K562 (cell line): Measurements from ENCODE around the gene TMCO4. TPM values are rescaled to one million over a fixed set of nuclear protein-coding genes. Genes with fewer than 3 reads are reported as not detected.
A peak's percentile ranks its signal among the peaks of the same experiment; 100 is the strongest.

ENCODE experiments used
- ATAC-seq: fragments of 200-7000 bp; cut with Tn5 transposase; 3 replicates; pipeline ENCODE4 v1.9.1; 2020; ENCODE audit warnings: moderate library complexity
- BruUV-seq: library from RNA; stranded (reverse); fragments of 400-500 nt; replicated peaks from 2 replicates; lab custom pipeline; 2021; lab: Mats Ljungman, UMichigan
- CTCF ChIA-PET: fragments of 300-600 bp; formaldehyde crosslinking; extraction: SDS; loops from one replicate; lab custom pipeline; 2021; ENCODE audit warnings: low intra/inter-chr PET ratio; lab: Yijun Ruan, JAX
- POLR2A ChIA-PET: fragments of 300-600, 350-650 bp; sonication (Branson Sonifier 250); formaldehyde crosslinking; extraction: SDS; loops from one replicate; lab custom pipeline; 2021; ENCODE audit warnings: antibody characterized with exemption, inconsistent platforms; lab: Yijun Ruan, JAX
- DNase-seq, 4 experiments: peaks; one replicate each; pipeline versions ENCODE4 v3.0.0 to v3.0.0-alpha.2; 2011 to 2018; ENCODE audit warnings: low spot score in 3 of 4, mixed read lengths in 3 of 4; ENCODE audit errors: extremely low read depth in 1 of 4
- FAIRE-seq: peaks from 2 replicates; lab custom pipeline; 2011; peaks lifted over from hg19 to GRCh38; lab: Jason Lieb, UNC
- H2AFZ ChIP-seq: 2 replicates; pipeline ENCODE4 v1.6.0; 2011; ENCODE audit warnings: low read depth, low read length, control low read depth, inconsistent platforms
- H3K27ac ChIP-seq: fragments of 200-600 bp; 3 replicates; pipeline ENCODE4 v1.8.0; 2011; ENCODE audit warnings: low read depth, mild to moderate bottlenecking, control low read depth, inconsistent platforms, low read length, moderate library complexity, mixed read lengths; ENCODE audit errors: extremely low read depth
- H3K27me3 ChIP-seq, 2 experiments: fragments of 300-600 bp in 1 of 2; 2 replicates in 1 of 2; 3 replicates in 1 of 2; pipeline versions ENCODE4 v1.6.0 to v1.8.0; 2011; ENCODE audit warnings: inconsistent platforms in 2 of 2, low read length in 2 of 2, mild to moderate bottlenecking in 1 of 2, mixed read lengths in 1 of 2, moderate library complexity in 1 of 2; ENCODE audit not compliant: control insufficient read depth in 2 of 2, insufficient read depth in 2 of 2
- H3K36me3 ChIP-seq: fragments of 300-600 bp; 3 replicates; pipeline ENCODE4 v1.8.0; 2011; ENCODE audit warnings: mild to moderate bottlenecking, low read length, inconsistent platforms; ENCODE audit not compliant: control insufficient read depth, insufficient read depth
- H3K4me1 ChIP-seq, 2 experiments: fragments of 200-600 bp in 1 of 2; replicated peaks in 1 of 2; 2 replicates in 1 of 2; 3 replicates in 1 of 2; pipeline versions ENCODE4 v1.5.1 to v1.8.0; 2011; ENCODE audit warnings: inconsistent platforms in 2 of 2, low read length in 2 of 2, mild to moderate bottlenecking in 1 of 2, mixed read lengths in 1 of 2, moderate library complexity in 1 of 2; ENCODE audit not compliant: control insufficient read depth in 2 of 2, insufficient read depth in 2 of 2
- H3K4me2 ChIP-seq: 2 replicates; pipeline ENCODE4 v1.6.1; 2011; ENCODE audit warnings: low read length, control low read depth, inconsistent platforms, mixed read lengths; ENCODE audit not compliant: insufficient read depth
- H3K4me3 ChIP-seq: fragments of 200-600 bp; sonication (generic), shearing (Covaris generic); 2 replicates; pipeline ENCODE4 v1.5.1; 2016; ENCODE audit warnings: control low read depth, inconsistent platforms
- H3K79me2 ChIP-seq: fragments of 200-600 bp; 3 replicates; pipeline ENCODE4 v1.8.0; 2011; ENCODE audit warnings: low read length, inconsistent platforms; ENCODE audit not compliant: control insufficient read depth, insufficient read depth
- H3K9ac ChIP-seq, 2 experiments: 2 replicates each; pipeline versions ENCODE4 v1.6.0 to v1.6.1; 2011; ENCODE audit warnings: low read depth in 2 of 2, low read length in 2 of 2, control low read depth in 1 of 2, inconsistent platforms in 1 of 2, mild to moderate bottlenecking in 1 of 2, mixed read lengths in 1 of 2; ENCODE audit not compliant: insufficient read depth in 1 of 2
- H3K9me1 ChIP-seq: one replicate; pipeline ENCODE4 v1.6.0; 2011; ENCODE audit warnings: inconsistent platforms, mild to moderate bottlenecking, low read length, moderate library complexity; ENCODE audit not compliant: control insufficient read depth, insufficient read depth
- H3K9me3 ChIP-seq: replicated peaks from 2 replicates; pipeline ENCODE4 v1.5.1; 2011; ENCODE audit warnings: low read depth, low read length, inconsistent platforms; ENCODE audit not compliant: control insufficient read depth, insufficient read depth
- H4K20me1 ChIP-seq: replicated peaks from 2 replicates; pipeline ENCODE4 v1.6.1; 2011; ENCODE audit warnings: low read length, inconsistent platforms, mixed read lengths; ENCODE audit not compliant: control insufficient read depth, insufficient read depth
- BCOR ChIP-seq: fragments of 450-650 bp; IDR thresholded peaks from 2 replicates; pipeline ENCODE4 v1.6.1; 2016
- BHLHE40 ChIP-seq: IDR thresholded peaks from 2 replicates; pipeline ENCODE4 v1.6.1; 2011; ENCODE audit warnings: low read length, improper control_type of control experiment
- HMG20B ChIP-seq: fragments of 250-450 bp; sonication (Bioruptor Pico); IDR thresholded peaks from 2 replicates; pipeline ENCODE4 v1.5.0; 2021; ENCODE audit warnings: mild to moderate bottlenecking
- RBM25 ChIP-seq: fragments of 200-400 bp; formaldehyde crosslinking; IDR thresholded peaks from 2 replicates; pipeline ENCODE4 v1.6.1; 2018; ENCODE audit warnings: low read length, low read depth, moderate library complexity; ENCODE audit not compliant: severe bottlenecking
- TAF7 ChIP-seq: fragments of 450-650 bp; IDR thresholded peaks from 2 replicates; pipeline ENCODE4 v1.6.1; 2016; ENCODE audit warnings: missing genetic modification characterization, missing compliant biosample characterization
- ZNF668 ChIP-seq: fragments of 250-450 bp; sonication (Bioruptor Pico); IDR thresholded peaks from 2 replicates; pipeline ENCODE4 v1.8.0; 2022; ENCODE audit warnings: mild to moderate bottlenecking, inconsistent platforms
- ZNF76 ChIP-seq: fragments of 250-450 bp; sonication (Bioruptor Pico); IDR thresholded peaks from 2 replicates; pipeline ENCODE4 v1.4.0; 2020; ENCODE audit warnings: mild to moderate bottlenecking, moderate library complexity, borderline replicate concordance
- ZNF778 ChIP-seq: fragments of 450-650 bp; formaldehyde crosslinking; IDR thresholded peaks from 2 replicates; pipeline ENCODE4 v1.4.0; 2020; ENCODE audit warnings: mild to moderate bottlenecking, moderate library complexity
- WGBS: fragments of 100-300 bp; shearing (Covaris generic); methylation state at CpG from one replicate; pipeline ENCODE4 v1.1.6; 2016; ENCODE audit warnings: low coverage, mixed read lengths; ENCODE audit not compliant: insufficient coverage; ENCODE audit errors: missing lambda C conversion rate; 5-methylcytosine and 5-hydroxymethylcytosine counted together
- in situ Hi-C: fragments of 300-500 bp; cut with MboI; formaldehyde crosslinking; loops from 4 replicates; pipeline ENCODE4 v1.15.0; 2018; ENCODE audit warnings: inconsistent platforms, mixed read lengths
- intact Hi-C: fragments of 100-400 bp; cut with micrococcal nuclease; formaldehyde crosslinking; loops from 2 replicates; pipeline ENCODE4 v1.14.2; 2022
- polyA plus RNA-seq, 8 experiments: library from polyadenylated mRNA; depleted of rRNA in 4 of 8; stranded (reverse) in 5 of 8; unstranded in 3 of 8; fragments of >200 nt; fragmentation: Nextera tagmentation in 2 of 8; fragmentation: Illumina TruSeq in 1 of 8; extraction: Ambion mirVana in 2 of 8; extraction: Trizol in 1 of 8; gene quantifications; 2 replicates each; pipeline versions ENCODE4 v1.2.1 to v1.2.3, GENCODE V29; 2011 to 2014; ENCODE audit warnings: inconsistent platforms in 1 of 8, missing spikeins in 1 of 8
- total RNA-seq, 7 experiments: library from RNA; depleted of rRNA in 6 of 7; stranded (reverse); fragments of >200 nt in 6 of 7; fragmentation: Illumina TruSeq in 2 of 7; extraction: Trizol in 2 of 7; gene quantifications; 2 replicates each; pipeline versions ENCODE4 v1.2.1 to v1.2.3, GENCODE V29; 2011 to 2021; ENCODE audit warnings: low replicate concordance in 1 of 7
- TF ChIP-seq, protein P1 (sequence below): fragments of 450-650 bp; IDR thresholded peaks from 2 replicates; pipeline ENCODE4 v1.6.1; 2018; ENCODE audit warnings: mild to moderate bottlenecking, low read depth; ENCODE audit not compliant: partially characterized antibody
- TF ChIP-seq, protein P2 (sequence below), 2 experiments: fragments of 450-650 bp in 1 of 2; sonication (generic) in 1 of 2; formaldehyde crosslinking in 1 of 2; IDR thresholded peaks in 1 of 2; conservative IDR thresholded peaks in 1 of 2; 2 replicates each; pipeline versions ENCODE4 v1.6.1 to v1.8.1; 2016 to 2023; ENCODE audit warnings: mild to moderate bottlenecking in 2 of 2, moderate library complexity in 2 of 2, inconsistent platforms in 1 of 2, missing genetic modification reagents in 1 of 2

TMCO4 gene
- total and polyA plus RNA-seq, 9 of the 15 experiments (the other 6 are each of a cell fraction or from before 2014, with no cell fraction given): 0.06 to 2.1 (median 1.2) TPM

DNA sequence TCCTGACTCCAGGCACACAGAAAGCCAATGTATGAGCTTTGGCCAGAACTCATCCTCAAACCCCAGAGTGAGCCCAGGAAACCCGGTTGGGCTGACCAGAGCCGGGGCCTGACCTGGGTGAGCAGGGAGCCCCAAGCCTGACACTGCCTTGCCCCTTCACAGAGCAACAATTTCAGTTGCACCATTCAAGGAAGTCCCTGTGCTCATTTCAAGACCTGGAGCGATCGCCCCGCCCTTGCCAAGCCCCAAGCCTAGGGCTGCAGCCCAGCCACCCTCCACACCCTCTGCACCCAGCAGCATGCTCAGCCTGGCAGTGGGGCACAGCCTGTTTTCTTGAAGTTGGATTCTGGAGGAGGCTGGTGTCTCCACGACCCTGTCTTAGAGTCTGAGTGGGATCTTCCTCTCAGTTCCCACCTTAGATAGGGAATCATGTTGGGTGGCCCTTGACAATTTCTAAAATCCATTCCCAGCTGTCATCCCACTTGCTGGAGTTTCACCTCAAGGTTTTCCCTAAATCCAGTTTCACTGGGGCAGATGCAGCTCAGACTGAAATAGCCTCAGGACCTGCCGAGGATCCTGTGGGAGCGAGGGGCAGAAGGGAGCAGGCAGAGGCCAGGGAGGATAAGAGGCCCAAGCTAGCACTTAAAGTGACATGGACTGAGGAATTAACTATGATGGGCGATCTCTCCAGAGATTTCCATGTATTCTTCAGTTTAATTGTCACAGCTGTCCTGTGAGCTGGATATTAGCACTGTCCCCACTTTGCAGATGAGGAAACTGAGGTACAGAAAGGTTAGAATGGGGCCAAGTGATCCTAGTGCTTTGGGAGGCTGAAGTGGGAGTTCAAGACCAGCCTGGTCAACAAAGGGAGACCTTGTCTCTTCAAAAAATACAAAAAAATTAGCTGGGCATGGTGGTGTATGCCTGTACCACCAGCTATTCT lies 153.1 kb downstream of the TMCO4 start:
- no peak overlapping the region for H3K27ac ChIP-seq
- H3K36me3 ChIP-seq: no peaks in the 10 kb centered on the region
- H4K20me1 ChIP-seq: peaks cover 3% of the 10 kb centered on the region; the same call in 1 of the 2 replicates
- TF ChIP-seq TAF7 (tag): no peak
- TF ChIP-seq, protein P1, sequence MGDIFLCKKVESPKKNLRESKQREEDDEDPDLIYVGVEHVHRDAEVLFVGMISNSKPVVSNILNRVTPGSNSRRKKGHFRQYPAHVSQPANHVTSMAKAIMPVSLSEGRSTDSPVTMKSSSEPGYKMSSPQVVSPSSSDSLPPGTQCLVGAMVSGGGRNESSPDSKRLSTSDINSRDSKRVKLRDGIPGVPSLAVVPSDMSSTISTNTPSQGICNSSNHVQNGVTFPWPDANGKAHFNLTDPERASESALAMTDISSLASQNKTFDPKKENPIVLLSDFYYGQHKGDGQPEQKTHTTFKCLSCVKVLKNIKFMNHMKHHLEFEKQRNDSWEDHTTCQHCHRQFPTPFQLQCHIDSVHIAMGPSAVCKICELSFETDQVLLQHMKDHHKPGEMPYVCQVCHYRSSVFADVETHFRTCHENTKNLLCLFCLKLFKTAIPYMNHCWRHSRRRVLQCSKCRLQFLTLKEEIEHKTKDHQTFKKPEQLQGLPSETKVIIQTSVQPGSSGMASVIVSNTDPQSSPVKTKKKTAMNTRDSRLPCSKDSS: no peak
- TF ChIP-seq, protein P2, sequence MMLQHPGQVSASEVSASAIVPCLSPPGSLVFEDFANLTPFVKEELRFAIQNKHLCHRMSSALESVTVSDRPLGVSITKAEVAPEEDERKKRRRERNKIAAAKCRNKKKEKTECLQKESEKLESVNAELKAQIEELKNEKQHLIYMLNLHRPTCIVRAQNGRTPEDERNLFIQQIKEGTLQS (IDR thresholded peaks at IDR 0.05): no peak
- TF ChIP-seq, protein P2 (CRISPR knock-in tag; conservative IDR thresholded peaks at IDR 0.05): no peak
- TF ChIP-seq BHLHE40: no peak
- TF ChIP-seq ZNF668 (CRISPR knock-in tag): no peak
- TF ChIP-seq BCOR: peak; percentile 45; the same call in 1 of the 2 replicates
- no peak for TF ChIP-seq ZNF778 (CRISPR knock-in tag)
- TF ChIP-seq HMG20B (CRISPR knock-in tag): no peak
- no peak for TF ChIP-seq ZNF76 (CRISPR knock-in tag)
- peak; percentile 75 for TF ChIP-seq RBM25
- H3K79me2 ChIP-seq: no peaks in the 10 kb centered on the region
- BruUV-seq: no TSS peak
- FAIRE-seq: no peak
- H3K27me3 ChIP-seq: peaks cover 16 to 36% of the 10 kb centered on the region in 2 experiments; a peak in 4 of 5 replicates
- H2AFZ ChIP-seq: no peak overlapping the region
- POLR2A ChIA-PET: interaction anchor here (0.6 to 1.3 kb wide), 6 partner anchors 8 to 254 kb away, joined by 3 to 4 read pairs (median 3); no protein-coding TSS in a partner anchor
- CTCF ChIA-PET: interaction anchor here (3.5 kb wide), 1 partner anchor 255 kb away, joined by 12 read pairs; no protein-coding TSS in a partner anchor
- no peak overlapping the region for H3K4me3 ChIP-seq
- intact Hi-C loops (loop anchor here (5.0 to 10.0 kb wide), 2 partner anchors 159 to 182 kb away; partner anchors contain the start of gene CAPZB), in situ Hi-C loops (no loop called here)
- no peak for DNase-seq
- H3K4me1 ChIP-seq: peaks cover 9 to 42% of the 10 kb centered on the region in 2 experiments; a peak in 4 of 5 replicates
- no peak for ATAC-seq
- H3K4me2 ChIP-seq: no peak overlapping the region
- no peaks in the 10 kb centered on the region for H3K9me3 ChIP-seq
- no peaks in the 10 kb centered on the region for H3K9me1 ChIP-seq
- H3K9ac ChIP-seq: no peak overlapping the region
- WGBS: 44% methylated on average over 9 of the region's 9 CpGs
